Measurements from ENCODE around the gene ZNF697.
"Not testable (repeated sequence)": the region's sequence is repeated elsewhere in the genome, so short reads cannot be mapped to it uniquely, and the experiment has no call there.

Gene ZNF697

DNA sequence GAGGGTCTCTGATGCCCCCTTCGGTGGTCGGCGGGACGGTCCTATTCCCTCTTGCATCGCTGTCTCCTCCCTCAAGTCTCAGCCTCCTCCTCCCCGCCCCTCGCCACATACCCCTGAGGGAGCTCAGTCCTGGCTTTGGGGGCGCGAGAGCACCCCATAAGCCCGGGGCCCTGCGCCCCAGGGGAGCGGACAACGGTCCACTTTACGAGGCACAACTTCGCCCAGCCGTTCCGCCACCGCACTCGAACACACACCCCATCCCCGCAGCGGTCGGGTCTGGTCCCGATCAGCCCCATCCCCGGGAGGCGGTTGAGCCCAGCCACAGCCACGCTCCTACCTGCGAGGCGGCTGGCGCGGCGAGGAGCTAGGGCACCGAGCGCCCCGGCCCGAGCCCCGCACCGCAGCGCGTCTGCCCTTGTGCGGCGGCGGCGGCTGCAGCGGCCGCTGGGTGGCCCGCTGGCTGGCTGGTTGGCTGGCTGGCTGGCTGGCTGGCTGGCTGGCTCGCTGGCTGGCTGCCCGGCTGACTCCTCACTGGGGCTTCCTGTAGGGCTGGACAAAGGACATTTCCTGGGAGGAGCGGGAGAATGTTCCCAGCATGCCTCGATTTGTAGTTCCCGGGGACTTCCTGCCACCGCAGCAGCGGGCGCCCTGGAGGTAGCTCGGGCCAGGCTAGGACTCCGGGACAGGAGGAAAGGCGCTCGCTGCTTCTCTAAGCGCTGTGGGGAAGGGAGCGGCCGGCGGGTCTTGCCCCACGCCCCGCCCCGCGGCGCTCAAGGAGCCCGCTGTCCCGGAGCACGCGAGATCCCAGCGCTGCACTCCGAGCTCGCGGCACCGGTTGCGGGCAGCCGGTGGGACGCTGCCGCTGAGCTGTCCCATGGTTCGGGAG lies at the start of gene ZNF697:
ZNF697 (minus strand) TSS at position 533 of the 886 bp plus-strand sequence. CDS start 22,166 bp downstream, outside the sequence.
- DNase-seq (ENCODE audit: low read depth) = no peak

- no peak for DNase-seq (ENCODE audit: low read depth)
Observed at GRCh38 chr1:119697598-119697997, 49.5 kb upstream of the ZNF697 start.

DNA sequence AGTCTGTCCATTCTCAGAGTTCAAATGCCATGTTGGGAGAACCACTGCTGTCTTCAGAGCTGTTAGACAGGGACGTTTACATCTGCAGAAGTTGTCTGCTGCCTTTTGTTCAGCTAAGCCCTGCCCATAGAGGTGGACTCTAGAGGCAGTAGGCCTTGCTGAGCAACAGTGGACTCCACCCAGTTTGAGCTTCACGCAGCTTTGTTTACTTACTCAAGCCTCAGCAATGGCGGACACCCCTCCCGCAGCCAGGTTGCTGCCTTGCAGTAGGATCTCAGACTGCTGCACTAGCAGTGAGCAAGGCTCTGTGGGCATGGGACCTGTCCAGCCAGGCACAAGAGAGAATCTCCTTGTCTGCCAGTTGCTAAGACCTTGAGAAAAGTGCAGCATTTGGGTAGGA lies 48.8 kb upstream of the ZNF697 start:
- not testable (repeated sequence) for DNase-seq (ENCODE audit: low read depth)

DNA sequence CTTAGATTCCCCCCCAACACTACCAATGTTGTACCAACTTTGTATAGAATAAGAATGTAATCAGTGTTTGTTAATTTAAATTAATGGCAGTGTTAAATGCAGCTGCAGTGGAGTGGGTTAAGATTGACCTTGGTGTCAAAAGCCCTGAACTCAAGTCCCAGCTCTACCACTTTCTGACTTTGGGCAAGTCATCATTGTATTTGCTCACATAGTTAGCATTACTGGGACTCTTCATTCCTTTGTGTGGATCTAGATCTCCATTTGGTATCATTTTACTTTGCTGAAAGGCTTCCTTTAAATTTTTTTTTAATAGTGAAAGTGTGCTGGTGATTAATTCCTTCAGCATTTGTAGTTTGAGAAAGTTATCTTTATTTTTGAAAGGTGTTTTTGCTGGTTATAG lies 41.4 kb upstream of the ZNF697 start:
- no peak for DNase-seq (ENCODE audit: low read depth)

- DNase-seq (ENCODE audit: low read depth) = no peak
Observed at GRCh38 chr1:119688810-119689209, 40.7 kb upstream of the ZNF697 start.

DNA sequence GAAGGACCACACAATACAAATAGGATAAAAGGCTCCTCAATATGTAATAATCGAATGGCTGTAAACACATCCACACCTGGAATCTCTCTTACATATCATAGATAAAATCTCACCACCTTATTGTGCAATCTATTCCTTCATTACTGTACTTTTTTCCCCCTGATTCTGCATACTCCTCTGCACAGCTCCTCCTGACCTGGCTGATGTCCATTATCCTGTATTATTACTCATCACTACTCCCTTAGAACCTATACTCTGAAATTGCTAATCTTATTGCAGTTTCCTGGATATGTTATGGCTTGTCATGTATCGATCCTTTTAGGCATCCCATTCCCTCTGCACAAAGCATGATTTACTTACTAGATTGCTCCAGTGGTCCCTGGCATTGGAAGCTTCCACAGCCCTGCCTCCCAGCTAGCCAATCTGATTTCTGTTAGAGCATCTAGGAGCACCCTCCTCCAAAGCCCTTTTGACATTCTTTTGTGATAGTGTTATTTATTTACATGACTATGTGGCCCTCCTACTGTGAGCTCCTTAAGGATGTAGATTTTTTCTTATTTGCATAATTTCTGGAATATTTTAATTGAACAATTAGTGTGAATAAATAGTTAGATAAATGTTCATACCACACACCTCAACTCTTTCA lies 39.5 kb upstream of the ZNF697 start:
- no peak for DNase-seq (ENCODE audit: low read depth)

GRCh38 chr1:119686661-119687060 lies 38.6 kb upstream of the ZNF697 start:
- DNase-seq (ENCODE audit: low read depth) = no peak

- no peak for DNase-seq (ENCODE audit: low read depth)
Observed at GRCh38 chr1:119683893-119684292, 35.8 kb upstream of the ZNF697 start.

- no peak for DNase-seq (ENCODE audit: low read depth)
Observed at GRCh38 chr1:119682141-119682540, 34.1 kb upstream of the ZNF697 start.

- DNase-seq (ENCODE audit: low read depth) = no peak
Observed at GRCh38 chr1:119681560-119681959, 33.5 kb upstream of the ZNF697 start.

DNA sequence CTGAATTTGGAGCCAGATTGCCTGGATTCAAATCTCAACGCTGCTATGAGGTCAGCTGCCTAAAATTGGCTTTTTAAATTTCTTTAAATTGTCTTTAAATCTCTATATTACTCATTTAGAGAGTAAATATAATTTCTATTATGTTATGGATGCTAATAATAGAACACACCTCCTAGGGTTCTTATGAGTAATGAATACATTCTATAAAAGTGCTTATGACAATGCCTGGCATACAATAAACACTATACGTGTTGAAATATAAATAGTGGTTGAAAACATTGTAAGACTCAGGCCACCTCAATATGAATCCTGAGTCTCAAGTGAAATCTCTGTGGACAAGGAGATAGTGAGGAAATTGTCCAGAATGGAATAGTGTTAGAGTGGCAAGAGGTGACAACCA lies 32.7 kb upstream of the ZNF697 start:
- no peak for DNase-seq (ENCODE audit: low read depth)

GRCh38 chr1:119680193-119680592 lies 32.1 kb upstream of the ZNF697 start:
- DNase-seq (ENCODE audit: low read depth) = no peak

- no peak for DNase-seq (ENCODE audit: low read depth)
Observed at GRCh38 chr1:119679223-119679622, 31.2 kb upstream of the ZNF697 start.

- no peak for DNase-seq (ENCODE audit: low read depth)
Observed at GRCh38 chr1:119676571-119677206, 28.6 kb upstream of the ZNF697 start.

DNA sequence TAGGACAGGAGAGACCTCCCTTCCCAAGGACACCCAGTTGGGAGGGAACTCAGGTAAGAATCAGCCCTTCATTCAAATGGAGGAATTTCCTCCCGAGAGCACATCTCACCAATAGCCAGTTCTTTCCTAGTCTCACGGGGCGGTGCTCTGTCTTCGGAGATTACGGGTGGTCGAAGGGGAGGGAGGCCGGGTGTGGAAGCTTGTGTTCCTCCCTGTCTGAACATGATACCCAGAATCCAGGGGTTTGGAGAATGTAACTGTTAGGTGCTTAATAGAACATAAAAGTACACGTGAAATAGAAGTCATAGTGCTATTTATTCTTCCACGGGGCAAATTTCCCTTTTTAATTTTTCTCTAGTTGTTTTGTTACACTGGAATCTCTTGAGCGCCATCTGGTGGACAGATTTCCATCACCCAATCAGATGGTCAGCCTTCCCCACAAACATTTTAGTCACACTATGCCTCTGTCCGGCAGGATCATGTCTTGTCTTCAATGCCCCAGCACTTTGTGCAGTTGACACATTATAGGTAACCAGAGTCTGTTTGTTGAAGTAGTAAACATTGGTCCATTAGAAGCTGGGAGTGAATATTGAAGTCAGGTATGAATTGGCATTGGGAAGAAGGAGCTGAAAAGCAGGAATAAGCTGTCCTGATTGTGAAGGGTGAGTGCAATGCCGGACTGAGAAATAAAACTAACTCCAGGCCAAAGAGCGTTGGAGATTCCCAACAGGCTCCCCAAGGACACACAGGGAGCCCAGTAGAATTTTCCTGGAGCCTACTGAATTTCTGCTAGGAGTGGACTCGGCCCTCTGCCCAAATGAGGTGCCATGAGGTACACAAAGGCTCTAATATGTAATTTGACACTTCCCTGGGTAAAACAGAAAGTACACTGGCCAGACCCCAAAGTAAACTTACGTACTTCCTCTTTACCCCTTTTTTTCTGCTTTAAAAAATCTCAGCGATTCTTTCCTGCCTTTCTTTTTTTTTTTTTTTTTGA lies 27.6 kb upstream of the ZNF697 start:
- DNase-seq (ENCODE audit: low read depth) = peak; percentile 40

DNA sequence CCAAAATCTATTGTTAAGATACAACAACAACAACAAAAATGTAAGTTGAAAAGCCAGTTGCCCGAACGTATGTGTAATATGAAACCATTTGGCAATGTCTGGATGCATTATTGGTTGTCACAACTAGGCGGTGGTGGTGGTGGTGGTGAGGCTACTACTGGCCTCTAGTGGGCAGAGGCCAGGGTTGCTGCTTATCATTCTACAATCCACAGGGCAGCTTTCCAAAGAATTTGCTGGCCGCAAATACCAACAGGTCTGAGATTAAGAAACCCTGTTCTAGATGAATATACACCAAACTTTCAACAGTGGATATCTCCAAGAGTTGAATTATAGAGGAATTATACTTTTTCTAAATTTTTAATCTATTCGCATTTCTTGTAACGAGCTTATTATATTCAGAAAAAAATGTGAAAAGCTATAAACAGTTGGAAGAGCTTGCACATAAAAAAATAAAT lies 26.8 kb upstream of the ZNF697 start:
- no peak for DNase-seq (ENCODE audit: low read depth)

- DNase-seq (ENCODE audit: low read depth) = no peak
Observed at GRCh38 chr1:119674111-119674526, 26.1 kb upstream of the ZNF697 start.

DNA sequence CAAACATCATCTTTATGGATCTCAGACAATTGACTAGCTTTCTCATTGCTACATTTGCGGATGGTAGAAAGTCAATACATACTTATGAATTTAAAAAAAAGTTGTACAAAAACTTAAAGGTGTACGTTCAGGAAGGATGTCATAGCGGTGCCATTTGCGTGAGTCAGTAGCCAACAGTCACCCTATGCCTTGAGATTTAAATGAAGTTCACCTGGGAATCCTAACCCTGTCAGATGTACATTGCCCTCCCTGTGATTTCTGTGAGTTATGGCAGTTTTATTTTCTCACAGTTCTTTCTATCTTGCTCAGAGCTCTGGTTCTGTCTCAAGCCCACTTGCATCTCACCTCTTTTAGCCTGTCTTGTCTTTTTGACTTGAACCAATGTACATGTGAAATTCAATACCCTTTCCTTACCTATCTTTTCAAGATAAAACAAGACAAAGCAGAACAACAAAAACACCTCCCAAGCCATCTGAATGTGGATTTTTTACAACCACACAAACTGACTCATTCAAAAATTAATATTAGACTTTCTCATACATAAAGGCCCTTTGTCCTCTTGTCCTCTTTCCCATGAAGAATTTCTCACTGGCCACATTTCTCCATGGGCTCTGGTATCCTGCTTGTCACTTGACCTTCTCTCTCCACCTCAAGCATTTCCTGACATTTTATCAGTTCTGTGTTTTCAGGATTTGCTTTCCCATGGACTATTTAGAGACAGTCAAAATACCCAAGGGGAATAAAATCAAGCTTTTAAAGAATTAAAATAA lies 25.3 kb upstream of the ZNF697 start:
- no peak for DNase-seq (ENCODE audit: low read depth)

GRCh38 chr1:119670898-119671297 lies 22.8 kb upstream of the ZNF697 start:
- DNase-seq (ENCODE audit: low read depth) = no peak

- DNase-seq (ENCODE audit: low read depth) = no peak
Observed at GRCh38 chr1:119667173-119667572, 19.1 kb upstream of the ZNF697 start.

GRCh38 chr1:119664067-119664466 lies 16.0 kb upstream of the ZNF697 start:
- no peak for DNase-seq (ENCODE audit: low read depth)
